ENCODE results near the gene AGMO. TPM values are rescaled to one million over a fixed set of nuclear protein-coding genes. Genes with fewer than 3 reads are reported as not detected.

The AGMO gene
- total RNA-seq, 1 experiment from 2014 or later, result not detected

DNA sequence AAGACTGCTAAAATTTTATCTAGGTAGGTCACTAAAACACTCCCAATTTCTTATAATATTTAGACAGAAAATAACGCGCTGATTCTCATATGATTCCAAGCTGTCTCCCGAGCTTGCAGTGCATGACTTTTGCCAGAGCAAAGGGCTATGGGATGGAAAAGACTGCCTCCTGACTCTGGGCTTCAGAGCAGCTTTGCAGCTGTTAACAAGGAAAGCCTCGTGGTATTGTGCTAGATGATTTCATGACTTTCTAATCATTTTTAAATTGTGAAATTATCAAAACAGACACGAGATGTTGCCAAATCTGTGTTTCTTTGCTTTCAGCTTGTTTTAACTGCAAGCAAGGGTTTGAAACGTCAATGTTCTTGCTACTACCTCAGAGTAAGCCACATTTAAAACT lies 238.3 kb downstream of the AGMO start:
- Histone ChIP-seq H3K27me3 (ENCODE audit: control insufficient read depth, insufficient read depth, low read length) (no peaks in the 10 kb centered on the region), H3K27ac (ENCODE audit: low read length) (no peak overlapping the region), H3K4me1 (ENCODE audit: control insufficient read depth, insufficient read depth, low read length) (no peaks in the 10 kb centered on the region), H3K36me3 (ENCODE audit: control insufficient read depth, insufficient read depth, low read length) (no peaks in the 10 kb centered on the region), H3K4me3 (ENCODE audit: low read depth in 2 of 2, low read length in 2 of 2) (no peak overlapping the region), H3K9me3 (ENCODE audit: control insufficient read depth, insufficient read depth, low read depth, low read length) (peaks cover 2% of the 10 kb centered on the region; the same call in 1 of the 2 replicates)
- intact Hi-C loops (cut with micrococcal nuclease; ENCODE audit: unreplicated experiment) (no loop called here), in situ Hi-C loops (cut with HindIII; ENCODE audit: low pct_unique_long_range_greater_than_20kb, low sequenced_read_pairs) (no loop called here)
- DNase-seq (ENCODE audit: low read depth, low spot score), result no peak
- TF ChIP-seq, protein P1, sequence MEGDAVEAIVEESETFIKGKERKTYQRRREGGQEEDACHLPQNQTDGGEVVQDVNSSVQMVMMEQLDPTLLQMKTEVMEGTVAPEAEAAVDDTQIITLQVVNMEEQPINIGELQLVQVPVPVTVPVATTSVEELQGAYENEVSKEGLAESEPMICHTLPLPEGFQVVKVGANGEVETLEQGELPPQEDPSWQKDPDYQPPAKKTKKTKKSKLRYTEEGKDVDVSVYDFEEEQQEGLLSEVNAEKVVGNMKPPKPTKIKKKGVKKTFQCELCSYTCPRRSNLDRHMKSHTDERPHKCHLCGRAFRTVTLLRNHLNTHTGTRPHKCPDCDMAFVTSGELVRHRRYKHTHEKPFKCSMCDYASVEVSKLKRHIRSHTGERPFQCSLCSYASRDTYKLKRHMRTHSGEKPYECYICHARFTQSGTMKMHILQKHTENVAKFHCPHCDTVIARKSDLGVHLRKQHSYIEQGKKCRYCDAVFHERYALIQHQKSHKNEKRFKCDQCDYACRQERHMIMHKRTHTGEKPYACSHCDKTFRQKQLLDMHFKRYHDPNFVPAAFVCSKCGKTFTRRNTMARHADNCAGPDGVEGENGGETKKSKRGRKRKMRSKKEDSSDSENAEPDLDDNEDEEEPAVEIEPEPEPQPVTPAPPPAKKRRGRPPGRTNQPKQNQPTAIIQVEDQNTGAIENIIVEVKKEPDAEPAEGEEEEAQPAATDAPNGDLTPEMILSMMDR (IDR thresholded peaks at IDR 0.05), result no peak
- TF ChIP-seq POLR2AphosphoS5 (IDR thresholded peaks at IDR 0.05; ENCODE audit: low read depth, low read length) (no peak), SIN3A (IDR thresholded peaks at IDR 0.05; ENCODE audit: borderline replicate concordance, insufficient read depth, low read depth, low read length) (no peak), TCF7L2 (IDR thresholded peaks at IDR 0.05; ENCODE audit: low read depth, low read length) (no peak)
- TF ChIP-seq, protein P2, sequence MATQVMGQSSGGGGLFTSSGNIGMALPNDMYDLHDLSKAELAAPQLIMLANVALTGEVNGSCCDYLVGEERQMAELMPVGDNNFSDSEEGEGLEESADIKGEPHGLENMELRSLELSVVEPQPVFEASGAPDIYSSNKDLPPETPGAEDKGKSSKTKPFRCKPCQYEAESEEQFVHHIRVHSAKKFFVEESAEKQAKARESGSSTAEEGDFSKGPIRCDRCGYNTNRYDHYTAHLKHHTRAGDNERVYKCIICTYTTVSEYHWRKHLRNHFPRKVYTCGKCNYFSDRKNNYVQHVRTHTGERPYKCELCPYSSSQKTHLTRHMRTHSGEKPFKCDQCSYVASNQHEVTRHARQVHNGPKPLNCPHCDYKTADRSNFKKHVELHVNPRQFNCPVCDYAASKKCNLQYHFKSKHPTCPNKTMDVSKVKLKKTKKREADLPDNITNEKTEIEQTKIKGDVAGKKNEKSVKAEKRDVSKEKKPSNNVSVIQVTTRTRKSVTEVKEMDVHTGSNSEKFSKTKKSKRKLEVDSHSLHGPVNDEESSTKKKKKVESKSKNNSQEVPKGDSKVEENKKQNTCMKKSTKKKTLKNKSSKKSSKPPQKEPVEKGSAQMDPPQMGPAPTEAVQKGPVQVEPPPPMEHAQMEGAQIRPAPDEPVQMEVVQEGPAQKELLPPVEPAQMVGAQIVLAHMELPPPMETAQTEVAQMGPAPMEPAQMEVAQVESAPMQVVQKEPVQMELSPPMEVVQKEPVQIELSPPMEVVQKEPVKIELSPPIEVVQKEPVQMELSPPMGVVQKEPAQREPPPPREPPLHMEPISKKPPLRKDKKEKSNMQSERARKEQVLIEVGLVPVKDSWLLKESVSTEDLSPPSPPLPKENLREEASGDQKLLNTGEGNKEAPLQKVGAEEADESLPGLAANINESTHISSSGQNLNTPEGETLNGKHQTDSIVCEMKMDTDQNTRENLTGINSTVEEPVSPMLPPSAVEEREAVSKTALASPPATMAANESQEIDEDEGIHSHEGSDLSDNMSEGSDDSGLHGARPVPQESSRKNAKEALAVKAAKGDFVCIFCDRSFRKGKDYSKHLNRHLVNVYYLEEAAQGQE (IDR thresholded peaks at IDR 0.05; ENCODE audit: insufficient read depth in 1 of 2, low read depth in 2 of 2, low read length in 1 of 2), result no peak
- no TSS peak for BruUV-seq (replicated peaks)
- ChIA-PET POLR2A (no interaction called here), CTCF (no interaction called here)
- no peak for ATAC-seq

DNA sequence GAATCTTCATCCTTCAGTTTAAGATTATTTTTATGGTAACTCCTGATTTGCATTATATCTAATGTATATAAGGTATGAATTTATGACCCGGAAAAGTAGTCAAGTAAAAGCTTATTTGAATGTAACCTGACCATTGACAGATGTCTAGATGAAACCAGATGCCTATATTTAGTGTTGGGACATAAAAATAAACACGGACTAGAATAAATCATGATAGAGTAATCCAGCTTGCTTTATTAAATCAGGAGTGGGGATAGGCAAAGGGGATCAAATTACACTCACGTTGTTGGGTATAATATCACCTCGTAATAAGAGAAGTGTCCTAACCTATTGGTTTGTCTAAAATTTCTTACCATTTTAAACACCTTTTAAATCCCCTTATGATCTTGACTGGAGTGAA lies 244.6 kb downstream of the AGMO start:
- Histone ChIP-seq H3K27ac (ENCODE audit: low read length) (no peak overlapping the region), H3K4me3 (ENCODE audit: low read depth in 2 of 2, low read length in 2 of 2) (no peak overlapping the region), H3K36me3 (ENCODE audit: control insufficient read depth, insufficient read depth, low read length) (no peaks in the 10 kb centered on the region), H3K4me1 (ENCODE audit: control insufficient read depth, insufficient read depth, low read length) (no peaks in the 10 kb centered on the region), H3K9me3 (ENCODE audit: control insufficient read depth, insufficient read depth, low read depth, low read length) (no peaks in the 10 kb centered on the region), H3K27me3 (ENCODE audit: control insufficient read depth, insufficient read depth, low read length) (no peaks in the 10 kb centered on the region)
- ChIA-PET CTCF (no interaction called here), POLR2A (no interaction called here)
- intact Hi-C loops (cut with micrococcal nuclease; ENCODE audit: unreplicated experiment), result no loop called here
- DNase-seq (ENCODE audit: low read depth, low spot score), result no peak
- no peak for ATAC-seq
- TF ChIP-seq POLR2AphosphoS5 (IDR thresholded peaks at IDR 0.05; ENCODE audit: low read depth, low read length) (no peak), SIN3A (IDR thresholded peaks at IDR 0.05; ENCODE audit: borderline replicate concordance, insufficient read depth, low read depth, low read length) (no peak), TCF7L2 (IDR thresholded peaks at IDR 0.05; ENCODE audit: low read depth, low read length) (no peak)
- TF ChIP-seq, protein P2 (IDR thresholded peaks at IDR 0.05; ENCODE audit: insufficient read depth in 1 of 2, low read depth in 2 of 2, low read length in 1 of 2), result no peak
- TF ChIP-seq, protein P1 (IDR thresholded peaks at IDR 0.05), result no peak
- BruUV-seq (replicated peaks), result no TSS peak
- in situ Hi-C loops (cut with HindIII; ENCODE audit: low pct_unique_long_range_greater_than_20kb, low sequenced_read_pairs), result no loop called here

All from Panc1 (cell line).